Smooth muscle cell (in vitro differentiated cells): Measurements from ENCODE around the gene LIMS1. TPM values are rescaled to one million over a fixed set of nuclear protein-coding genes. Genes with fewer than 3 reads are reported as not detected.

ENCODE experiments used
- DNase-seq: peaks from one replicate; lab custom pipeline; 2025; ENCODE audit not compliant: unreplicated experiment; lab: John Stamatoyannopoulos, UW
- H2AFZ ChIP-seq: fragments of 200-600 bp; sonication (generic); 2 replicates; pipeline ENCODE4 v1.6.0; 2016; ENCODE audit warnings: antibody characterized with exemption, low read depth, mild to moderate bottlenecking
- H3F3A ChIP-seq: fragments of 200-600 bp; sonication (generic); 2 replicates; pipeline ENCODE4 v1.6.0; 2017; ENCODE audit warnings: antibody characterized with exemption, low read depth
- H3K27ac ChIP-seq: fragments of 200-600 bp; sonication (generic); 2 replicates; pipeline ENCODE4 v1.5.1; 2016; ENCODE audit warnings: low read depth, mild to moderate bottlenecking
- H3K27me3 ChIP-seq: fragments of 200-600 bp; sonication (generic); 2 replicates; pipeline ENCODE4 v1.6.1; 2016; ENCODE audit warnings: low read depth, mild to moderate bottlenecking
- H3K36me3 ChIP-seq: fragments of 200-600 bp; sonication (generic); 2 replicates; pipeline ENCODE4 v1.5.1; 2016; ENCODE audit warnings: low read depth
- H3K4me1 ChIP-seq: fragments of 200-600 bp; sonication (generic); 2 replicates; pipeline ENCODE4 v1.5.1; 2016; ENCODE audit warnings: low read depth
- H3K4me2 ChIP-seq: fragments of 200-600 bp; sonication (generic); 2 replicates; pipeline ENCODE4 v1.6.0; 2016; ENCODE audit warnings: mild to moderate bottlenecking
- H3K4me3 ChIP-seq: fragments of 200-600 bp; sonication (generic); 2 replicates; pipeline ENCODE4 v1.5.1; 2016; ENCODE audit warnings: mild to moderate bottlenecking
- H3K79me2 ChIP-seq: fragments of 200-600 bp; sonication (generic); 2 replicates; pipeline ENCODE4 v1.6.0; 2016; ENCODE audit warnings: low read depth, mild to moderate bottlenecking
- H3K9ac ChIP-seq: fragments of 200-600 bp; sonication (generic); 2 replicates; pipeline ENCODE4 v1.6.0; 2016; ENCODE audit warnings: low read depth
- H3K9me3 ChIP-seq: fragments of 200-600 bp; sonication (generic); replicated peaks from 2 replicates; pipeline ENCODE4 v1.5.1; 2016; ENCODE audit warnings: low read depth
- H4K20me1 ChIP-seq: fragments of 200-600 bp; sonication (generic); 2 replicates; pipeline ENCODE4 v1.6.0; 2016; ENCODE audit warnings: low read depth
- WGBS: methylation state at CpG from one replicate; pipeline ENCODE4 v1.1.7; 2016; ENCODE audit warnings: low lambda C conversion rate; 5-methylcytosine and 5-hydroxymethylcytosine counted together
- polyA plus RNA-seq: library from polyadenylated mRNA; unstranded; fragments of >200 nt; fragmentation: Nextera tagmentation; extraction: Ambion mirVana; gene quantifications from 2 replicates; pipeline ENCODE4 v1.2.1, GENCODE V29; 2016
- total RNA-seq: library from RNA; depleted of rRNA; stranded (reverse); fragments of >200 nt; gene quantifications from 2 replicates; pipeline ENCODE4 v1.2.3, GENCODE V29; 2014
- TF ChIP-seq, protein P1 (sequence below): fragments of 200-600 bp; sonication (generic); IDR thresholded peaks from 2 replicates; pipeline ENCODE4 v1.5.1; 2017; ENCODE audit warnings: borderline replicate concordance, mild to moderate bottlenecking, antibody characterized with exemption; ENCODE audit not compliant: insufficient read depth, poor library complexity, severe bottlenecking

The LIMS1 gene
- total and polyA plus RNA-seq, 2 experiments from 2014 or later: 56.9 to 155 TPM

- Histone ChIP-seq H2AFZ (no peak overlapping the region), H3K4me3 (peak overlapping the region; percentile 17), H3K79me2 (peaks cover 87% of the 10 kb centered on the region), H3K9ac (no peak overlapping the region), H3K9me3 (no peaks in the 10 kb centered on the region), H3K4me2 (peak overlapping the region; percentile 52), H4K20me1 (peaks cover 83% of the 10 kb centered on the region), H3K4me1 (peaks cover 31% of the 10 kb centered on the region), H3K27ac (peak overlapping the region; percentile 52), H3F3A (no peaks in the 10 kb centered on the region), H3K36me3 (no peaks in the 10 kb centered on the region), H3K27me3 (no peaks in the 10 kb centered on the region)
- no peak for DNase-seq
- 97% methylated on average over 2 of the region's 2 CpGs for WGBS
- TF ChIP-seq, protein P1, sequence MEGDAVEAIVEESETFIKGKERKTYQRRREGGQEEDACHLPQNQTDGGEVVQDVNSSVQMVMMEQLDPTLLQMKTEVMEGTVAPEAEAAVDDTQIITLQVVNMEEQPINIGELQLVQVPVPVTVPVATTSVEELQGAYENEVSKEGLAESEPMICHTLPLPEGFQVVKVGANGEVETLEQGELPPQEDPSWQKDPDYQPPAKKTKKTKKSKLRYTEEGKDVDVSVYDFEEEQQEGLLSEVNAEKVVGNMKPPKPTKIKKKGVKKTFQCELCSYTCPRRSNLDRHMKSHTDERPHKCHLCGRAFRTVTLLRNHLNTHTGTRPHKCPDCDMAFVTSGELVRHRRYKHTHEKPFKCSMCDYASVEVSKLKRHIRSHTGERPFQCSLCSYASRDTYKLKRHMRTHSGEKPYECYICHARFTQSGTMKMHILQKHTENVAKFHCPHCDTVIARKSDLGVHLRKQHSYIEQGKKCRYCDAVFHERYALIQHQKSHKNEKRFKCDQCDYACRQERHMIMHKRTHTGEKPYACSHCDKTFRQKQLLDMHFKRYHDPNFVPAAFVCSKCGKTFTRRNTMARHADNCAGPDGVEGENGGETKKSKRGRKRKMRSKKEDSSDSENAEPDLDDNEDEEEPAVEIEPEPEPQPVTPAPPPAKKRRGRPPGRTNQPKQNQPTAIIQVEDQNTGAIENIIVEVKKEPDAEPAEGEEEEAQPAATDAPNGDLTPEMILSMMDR: no peak
Measured at GRCh38 chr2:108621687-108622681, 87.7 kb downstream of the LIMS1 start.

DNA sequence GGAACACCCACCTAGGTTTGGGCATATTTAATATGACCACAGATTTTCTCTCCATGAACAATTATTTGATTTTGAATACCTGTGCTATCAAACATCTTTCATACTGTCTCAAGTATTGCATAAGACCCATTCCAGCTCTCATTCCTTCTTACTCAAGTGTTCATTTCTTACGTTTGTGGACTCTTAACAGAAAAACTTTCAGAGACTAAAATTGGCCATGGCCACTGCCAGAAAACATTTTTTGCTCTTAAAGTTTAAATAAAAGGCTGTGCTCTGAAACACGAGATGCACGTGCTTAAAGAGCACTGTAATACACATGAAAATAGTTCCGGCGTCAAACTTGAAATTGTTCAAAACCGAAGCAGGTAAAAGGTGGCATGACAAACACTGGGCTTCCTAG lies 89.3 kb downstream of the LIMS1 start:
- Histone ChIP-seq H3K36me3 (no peaks in the 10 kb centered on the region), H3K9ac (no peak overlapping the region), H3K9me3 (no peaks in the 10 kb centered on the region), H3K27ac (no peak overlapping the region), H3K79me2 (peaks cover 87% of the 10 kb centered on the region), H3K27me3 (no peaks in the 10 kb centered on the region), H2AFZ (no peak overlapping the region), H3K4me3 (no peak overlapping the region), H3K4me2 (no peak overlapping the region), H3F3A (no peaks in the 10 kb centered on the region), H4K20me1 (peaks cover 84% of the 10 kb centered on the region), H3K4me1 (peaks cover 31% of the 10 kb centered on the region)
- 53% methylated on average over 6 of the region's 6 CpGs for WGBS
- TF ChIP-seq, protein P1: no peak
- DNase-seq: no peak

- Histone ChIP-seq H3K4me1 (peaks cover 30% of the 10 kb centered on the region), H3K4me3 (no peak overlapping the region), H3K27me3 (no peaks in the 10 kb centered on the region), H3K79me2 (peaks cover 87% of the 10 kb centered on the region), H3K9me3 (no peaks in the 10 kb centered on the region), H3K9ac (no peak overlapping the region), H4K20me1 (peaks cover 88% of the 10 kb centered on the region), H3K4me2 (no peak overlapping the region), H3K27ac (no peak overlapping the region), H2AFZ (no peak overlapping the region), H3K36me3 (no peaks in the 10 kb centered on the region), H3F3A (no peaks in the 10 kb centered on the region)
- WGBS: 93% methylated on average over 5 of the region's 5 CpGs
- no peak for DNase-seq
- TF ChIP-seq, protein P1: no peak
Measured at GRCh38 chr2:108625186-108625827, 91.0 kb downstream of the LIMS1 start.
